Inflammatory macrophage (primary cell): ENCODE results near the gene PMEPA1.

Experiments
- DNase-seq, 2 donors: peaks; one replicate each; pipeline ENCODE4 v3.0.0-alpha.2; 2020 to 2022

The PMEPA1 gene

GRCh38 chr20:57736738-57737347 lies 27.0 kb upstream of the PMEPA1 start:
- DNase-seq: no peak

- no peak for DNase-seq
These were observed 26.3 kb upstream of the PMEPA1 start for GRCh38 chr20:57735831-57736737.

- DNase-seq: no peak
These were observed 24.9 kb upstream of the PMEPA1 start for GRCh38 chr20:57734754-57735153.

- DNase-seq: no peak
These were observed 22.4 kb upstream of the PMEPA1 start for GRCh38 chr20:57732226-57732625.

- DNase-seq: no peak
These were observed 18.9 kb upstream of the PMEPA1 start for GRCh38 chr20:57728762-57729161.

- no peak for DNase-seq
These were observed 18.0 kb upstream of the PMEPA1 start for GRCh38 chr20:57727863-57728262.

- no peak for DNase-seq
These were observed 15.8 kb upstream of the PMEPA1 start for GRCh38 chr20:57725636-57726035.

- no peak for DNase-seq
These were observed 15.0 kb upstream of the PMEPA1 start for GRCh38 chr20:57724610-57725405.

GRCh38 chr20:57723816-57724215 lies 14.0 kb upstream of the PMEPA1 start:
- no peak for DNase-seq

- no peak for DNase-seq
These were observed 10.1 kb upstream of the PMEPA1 start for GRCh38 chr20:57719951-57720350.

GRCh38 chr20:57718490-57719009 lies 8.7 kb upstream of the PMEPA1 start:
- peak; percentile 97 to 98 for DNase-seq

GRCh38 chr20:57717797-57718196 lies 8.0 kb upstream of the PMEPA1 start:
- DNase-seq: no peak

GRCh38 chr20:57716901-57717300 lies 7.1 kb upstream of the PMEPA1 start:
- peak in 1 of 2 donors; percentile 60 for DNase-seq

- DNase-seq: no peak
These were observed 6.4 kb upstream of the PMEPA1 start for GRCh38 chr20:57716202-57716601.

- DNase-seq: no peak
These were observed 5.6 kb upstream of the PMEPA1 start for GRCh38 chr20:57715268-57715904.

- no peak for DNase-seq
These were observed 4.8 kb upstream of the PMEPA1 start for GRCh38 chr20:57714409-57715267.

GRCh38 chr20:57713951-57714350 lies 4.1 kb upstream of the PMEPA1 start:
- DNase-seq: no peak

GRCh38 chr20:57713505-57713903 lies 3.7 kb upstream of the PMEPA1 start:
- DNase-seq: peak; percentile 68 to 85

- no peak for DNase-seq
These were observed 3.2 kb upstream of the PMEPA1 start for GRCh38 chr20:57712851-57713504.

- DNase-seq: no peak
These were observed 2.5 kb upstream of the PMEPA1 start for GRCh38 chr20:57712341-57712740.

GRCh38 chr20:57711826-57712225 lies 2.0 kb upstream of the PMEPA1 start:
- no peak for DNase-seq
